Heart left ventricle (tissue), 13 donors: Measurements from ENCODE around the gene STK4.

Experiments
- CTCF ChIP-seq, 12 donors: fragments of 200-600 bp; sonication (generic) in 4 of 12; IDR thresholded peaks; one replicate each; pipeline versions ENCODE4 v1.5.0 to v1.8.0; 2018 to 2022; ENCODE audit warnings: antibody characterized with exemption in 12 of 12, mild to moderate bottlenecking in 5 of 12
- POLR2A ChIP-seq, 2 donors: fragments of 450-650 bp; IDR thresholded peaks; one replicate each; pipeline ENCODE4 v1.6.1; 2017; ENCODE audit warnings: antibody characterized with exemption in 2 of 2, mild to moderate bottlenecking in 2 of 2, moderate library complexity in 2 of 2
- donor health status: ischemic (EF 13 %, LVEDD 7.1; RV severe dilation, severe dysfunction).
- donor health status: DM: no; HTN: yes; CAD: no.
- donor health status: DM: no; HTN: no; CAD: no.
- donor health status: ischemic (EF 25% LVEDD 6.9; RV normal size, moderate dysfunction).
- donor health status: ischemic (EF 25% LVEDD 5.7; RV mildly dilated, moderate dysfunction).
- donor health status: ischemic (EF 35%, LVEDD 5.7; RV mildly dilated, moderate dysfunction).
- donor health status: nonischemic (EF 11% LVEDD 7.7; RV severe dilation, severe dysfunction).
- donor health status: DM: yes; HTN: yes; CAD: no.
- donor health status: PGD.
- donor health status: ischemic (EF 29% LVEDD 5.4; RV normal size, mild dysfunction).
- donor health status: nonischemic (EF 23%, LVEDD 6.1; RV moderate dilation, normal function).

GRCh38 chr20:45100563-45101245 is 134.4 kb downstream of the STK4 start, which contains the start of gene KCNS1:
- TF ChIP-seq CTCF (IDR thresholded peaks at IDR 0.05) (no peak), POLR2A (IDR thresholded peaks at IDR 0.05) (no peak)
